SK-N-SH (cell line): ENCODE results near the gene PDZD2. TPM values are rescaled to one million over a fixed set of nuclear protein-coding genes. Genes with fewer than 3 reads are reported as not detected.

ENCODE experiments used
- CTCF ChIA-PET: fragments of 300-600, 350-600 bp; formaldehyde crosslinking; extraction: SDS; loops from one replicate; lab custom pipeline; 2021; lab: Yijun Ruan, JAX
- POLR2A ChIA-PET: fragments of 350-600 bp; sonication (Branson Sonifier 250); formaldehyde crosslinking; extraction: SDS; loops from one replicate; lab custom pipeline; 2020; ENCODE audit warnings: antibody characterized with exemption, inconsistent platforms; lab: Yijun Ruan, JAX
- DNase-seq: peaks from one replicate; pipeline ENCODE4 v3.0.0; 2012
- H2AFZ ChIP-seq: fragments of 200-600 bp; sonication (generic); 2 replicates; pipeline ENCODE4 v1.8.1; 2016; ENCODE audit warnings: antibody characterized with exemption, mild to moderate bottlenecking, low read depth
- H3F3A ChIP-seq: fragments of 200-600 bp; sonication (generic); replicated peaks from 2 replicates; pipeline ENCODE3; 2016; ENCODE audit warnings: antibody characterized with exemption, mild to moderate bottlenecking; ENCODE audit not compliant: insufficient read depth
- H3K27ac ChIP-seq, 2 experiments: fragments of 200-500 bp in 1 of 2; fragments of 200-600 bp in 1 of 2; sonication (Bioruptor generic) in 1 of 2; sonication (generic), shearing (Covaris generic) in 1 of 2; 2 replicates each; pipeline versions ENCODE4 v1.5.1 to v1.6.1; 2014 to 2016; ENCODE audit warnings: low read depth in 2 of 2, inconsistent platforms in 1 of 2, low read length in 1 of 2, mild to moderate bottlenecking in 1 of 2, mixed read lengths in 1 of 2
- H3K27me3 ChIP-seq: fragments of 200-600 bp; sonication (generic), shearing (Covaris generic); 2 replicates; pipeline ENCODE4 v1.6.1; 2016; ENCODE audit warnings: mixed run types; ENCODE audit not compliant: insufficient read depth
- H3K36me3 ChIP-seq, 2 experiments: fragments of 200-500 bp in 1 of 2; fragments of 200-600 bp in 1 of 2; sonication (Bioruptor generic) in 1 of 2; sonication (generic) in 1 of 2; replicated peaks in 1 of 2; 2 replicates each; pipeline versions ENCODE3 to v1.5.1; 2014 to 2016; ENCODE audit warnings: low read length in 1 of 2, mild to moderate bottlenecking in 1 of 2; ENCODE audit not compliant: insufficient read depth in 2 of 2, control insufficient read depth in 1 of 2
- H3K4me1 ChIP-seq, 2 experiments: fragments of 200-500 bp in 1 of 2; fragments of 200-600 bp in 1 of 2; sonication (Bioruptor generic) in 1 of 2; sonication (generic), shearing (Covaris generic) in 1 of 2; 2 replicates each; pipeline versions ENCODE4 v1.5.1 to v1.6.1; 2014 to 2016; ENCODE audit warnings: low read depth in 1 of 2, low read length in 1 of 2, mixed run types in 1 of 2; ENCODE audit not compliant: insufficient read depth in 2 of 2, control insufficient read depth in 1 of 2
- H3K4me2 ChIP-seq: fragments of 200-600 bp; sonication (generic), shearing (Covaris generic); 2 replicates; pipeline ENCODE4 v1.6.1; 2017; ENCODE audit warnings: mixed run types
- H3K4me3 ChIP-seq, 2 experiments: fragments of 200-500 bp in 1 of 2; fragments of 200-600 bp in 1 of 2; sonication (Bioruptor generic) in 1 of 2; sonication (generic), shearing (Covaris generic) in 1 of 2; 2 replicates each; pipeline versions ENCODE4 v1.5.1 to v1.8.1; 2014 to 2016; ENCODE audit warnings: low read depth in 2 of 2, inconsistent platforms in 1 of 2, low read length in 1 of 2, mild to moderate bottlenecking in 1 of 2, mixed read lengths in 1 of 2, moderate library complexity in 1 of 2
- H3K79me2 ChIP-seq: fragments of 200-600 bp; sonication (generic); 2 replicates; pipeline ENCODE4 v1.8.1; 2017; ENCODE audit warnings: mild to moderate bottlenecking; ENCODE audit not compliant: insufficient read depth
- H3K9ac ChIP-seq: fragments of 200-600 bp; sonication (generic); 2 replicates; pipeline ENCODE4 v1.6.1; 2017; ENCODE audit warnings: mixed run types
- H3K9me2 ChIP-seq: fragments of 200-600 bp; sonication (generic); 2 replicates; pipeline ENCODE4 v1.6.1; 2017; ENCODE audit warnings: mixed run types
- H3K9me3 ChIP-seq: fragments of 200-600 bp; sonication (generic); 2 replicates; pipeline ENCODE4 v1.6.1; 2017; ENCODE audit warnings: mixed run types, mild to moderate bottlenecking, moderate library complexity
- H4K20me1 ChIP-seq: fragments of 200-600 bp; sonication (generic); 2 replicates; pipeline ENCODE4 v1.6.1; 2017; ENCODE audit warnings: mild to moderate bottlenecking, mixed run types; ENCODE audit not compliant: insufficient read depth
- FOXJ3 ChIP-seq: sonication (generic); formaldehyde crosslinking; IDR thresholded peaks from 2 replicates; pipeline ENCODE4 v1.5.1; 2020; ENCODE audit warnings: mild to moderate bottlenecking, missing genetic modification reagents
- GABPA ChIP-seq: IDR thresholded peaks from 2 replicates; pipeline ENCODE4 v1.4.0; 2012; ENCODE audit warnings: low read depth, mild to moderate bottlenecking
- GATA2 ChIP-seq: sonication (generic); formaldehyde crosslinking; IDR thresholded peaks from 2 replicates; pipeline ENCODE4 v1.5.0; 2020; ENCODE audit warnings: mild to moderate bottlenecking, missing genetic modification reagents
- JUND ChIP-seq: IDR thresholded peaks from 2 replicates; pipeline ENCODE4 v1.4.0; 2012
- MEF2A ChIP-seq: IDR thresholded peaks from 2 replicates; pipeline ENCODE4 v1.4.0; 2012; ENCODE audit warnings: low read depth, borderline replicate concordance
- NRF1 ChIP-seq: IDR thresholded peaks from 2 replicates; pipeline ENCODE4 v1.6.1; 2012; ENCODE audit warnings: low read depth, mild to moderate bottlenecking, low read length
- POLR2AphosphoS5 ChIP-seq: IDR thresholded peaks from 2 replicates; pipeline ENCODE4 v1.6.1; 2012; ENCODE audit warnings: low read depth, low read length
- RCOR1 ChIP-seq: fragments of 150-350 bp; IDR thresholded peaks from 2 replicates; pipeline ENCODE4 v1.6.1; 2017; ENCODE audit warnings: antibody characterized with exemption, low read length
- TAF1 ChIP-seq: IDR thresholded peaks from 2 replicates; pipeline ENCODE4 v1.6.1; 2012; ENCODE audit warnings: low read depth, mild to moderate bottlenecking, low read length, moderate library complexity, borderline replicate concordance
- TEAD4 ChIP-seq: IDR thresholded peaks from 2 replicates; pipeline ENCODE4 v1.4.0; 2012; ENCODE audit warnings: mild to moderate bottlenecking, borderline replicate concordance; ENCODE audit not compliant: insufficient read depth
- YY1 ChIP-seq: IDR thresholded peaks from 2 replicates; pipeline ENCODE4 v1.4.0; 2012; ENCODE audit warnings: low read depth, mild to moderate bottlenecking
- WGBS: methylation state at CpG from one replicate; pipeline ENCODE4 v1.1.6; 2017; ENCODE audit warnings: low lambda C conversion rate; 5-methylcytosine and 5-hydroxymethylcytosine counted together
- polyA plus RNA-seq, 3 experiments: library from polyadenylated mRNA; depleted of rRNA; stranded (reverse); fragments of >200 nt; gene quantifications; 2 replicates each; pipeline ENCODE4 v1.2.3, GENCODE V29; 2012
- TF ChIP-seq, protein P1 (sequence below): fragments of 200-600 bp; sonication (generic); IDR thresholded peaks from 2 replicates; pipeline ENCODE4 v1.6.1; 2017; ENCODE audit warnings: antibody characterized with exemption, mild to moderate bottlenecking, moderate library complexity
- TF ChIP-seq, protein P2 (sequence below): IDR thresholded peaks from 2 replicates; pipeline ENCODE4 v1.4.0; 2012; ENCODE audit warnings: low read depth, borderline replicate concordance
- TF ChIP-seq, protein P3 (sequence below): IDR thresholded peaks from 2 replicates; pipeline ENCODE4 v1.6.1; 2012; ENCODE audit warnings: mild to moderate bottlenecking, low read depth, low read length, moderate library complexity

PDZD2 gene
- polyA plus RNA-seq, 1 of the 3 experiments (the other 2 are of a cell fraction) = 0.13 TPM

DNA sequence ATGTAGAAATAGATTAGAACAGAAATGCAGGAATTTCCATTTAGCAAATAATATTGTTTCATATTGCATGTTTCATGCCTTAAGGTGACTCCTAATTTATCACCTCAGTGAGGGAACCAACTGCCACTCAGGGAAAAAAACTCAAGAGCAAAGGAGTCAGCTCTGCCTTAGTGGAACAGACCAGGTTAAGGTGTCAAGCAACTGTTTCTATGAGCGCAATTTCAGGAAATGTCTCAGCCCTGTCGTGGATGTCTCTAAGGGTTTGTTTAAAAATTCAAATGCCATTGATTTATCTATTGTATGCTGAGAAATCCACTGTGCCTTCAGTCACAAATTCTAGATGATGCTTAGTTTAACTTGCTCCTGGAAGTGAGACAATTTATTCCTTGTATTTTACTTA lies 34.7 kb upstream of the PDZD2 start:
- H4K20me1 ChIP-seq = no peaks in the 10 kb centered on the region
- no peak overlapping the region for H3K4me2 ChIP-seq
- no peak overlapping the region for H3K27ac ChIP-seq
- no peaks in the 10 kb centered on the region for H3K4me1 ChIP-seq
- no peaks in the 10 kb centered on the region for H3K79me2 ChIP-seq
- no peak overlapping the region for H3K4me3 ChIP-seq
- DNase-seq = no peak
- H3K9me3 ChIP-seq = no peaks in the 10 kb centered on the region
- H3K9ac ChIP-seq = no peak overlapping the region
- 55% methylated on average over 2 of the region's 2 CpGs for WGBS
- H2AFZ ChIP-seq = no peak overlapping the region
- CTCF ChIA-PET = interaction anchor here (0.6 kb wide), 1 partner anchor 893 kb away, joined by 4 read pairs; no protein-coding TSS in a partner anchor
- H3K27me3 ChIP-seq = no peaks in the 10 kb centered on the region; the same call in 1 of the 2 replicates
- H3K36me3 ChIP-seq = no peaks in the 10 kb centered on the region
- TF ChIP-seq, protein P1, sequence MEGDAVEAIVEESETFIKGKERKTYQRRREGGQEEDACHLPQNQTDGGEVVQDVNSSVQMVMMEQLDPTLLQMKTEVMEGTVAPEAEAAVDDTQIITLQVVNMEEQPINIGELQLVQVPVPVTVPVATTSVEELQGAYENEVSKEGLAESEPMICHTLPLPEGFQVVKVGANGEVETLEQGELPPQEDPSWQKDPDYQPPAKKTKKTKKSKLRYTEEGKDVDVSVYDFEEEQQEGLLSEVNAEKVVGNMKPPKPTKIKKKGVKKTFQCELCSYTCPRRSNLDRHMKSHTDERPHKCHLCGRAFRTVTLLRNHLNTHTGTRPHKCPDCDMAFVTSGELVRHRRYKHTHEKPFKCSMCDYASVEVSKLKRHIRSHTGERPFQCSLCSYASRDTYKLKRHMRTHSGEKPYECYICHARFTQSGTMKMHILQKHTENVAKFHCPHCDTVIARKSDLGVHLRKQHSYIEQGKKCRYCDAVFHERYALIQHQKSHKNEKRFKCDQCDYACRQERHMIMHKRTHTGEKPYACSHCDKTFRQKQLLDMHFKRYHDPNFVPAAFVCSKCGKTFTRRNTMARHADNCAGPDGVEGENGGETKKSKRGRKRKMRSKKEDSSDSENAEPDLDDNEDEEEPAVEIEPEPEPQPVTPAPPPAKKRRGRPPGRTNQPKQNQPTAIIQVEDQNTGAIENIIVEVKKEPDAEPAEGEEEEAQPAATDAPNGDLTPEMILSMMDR = no peak
- TF ChIP-seq TAF1 (no peak), NRF1 (no peak)
- TF ChIP-seq, protein P2, sequence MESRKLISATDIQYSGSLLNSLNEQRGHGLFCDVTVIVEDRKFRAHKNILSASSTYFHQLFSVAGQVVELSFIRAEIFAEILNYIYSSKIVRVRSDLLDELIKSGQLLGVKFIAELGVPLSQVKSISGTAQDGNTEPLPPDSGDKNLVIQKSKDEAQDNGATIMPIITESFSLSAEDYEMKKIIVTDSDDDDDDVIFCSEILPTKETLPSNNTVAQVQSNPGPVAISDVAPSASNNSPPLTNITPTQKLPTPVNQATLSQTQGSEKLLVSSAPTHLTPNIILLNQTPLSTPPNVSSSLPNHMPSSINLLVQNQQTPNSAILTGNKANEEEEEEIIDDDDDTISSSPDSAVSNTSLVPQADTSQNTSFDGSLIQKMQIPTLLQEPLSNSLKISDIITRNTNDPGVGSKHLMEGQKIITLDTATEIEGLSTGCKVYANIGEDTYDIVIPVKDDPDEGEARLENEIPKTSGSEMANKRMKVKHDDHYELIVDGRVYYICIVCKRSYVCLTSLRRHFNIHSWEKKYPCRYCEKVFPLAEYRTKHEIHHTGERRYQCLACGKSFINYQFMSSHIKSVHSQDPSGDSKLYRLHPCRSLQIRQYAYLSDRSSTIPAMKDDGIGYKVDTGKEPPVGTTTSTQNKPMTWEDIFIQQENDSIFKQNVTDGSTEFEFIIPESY = no peak
- TF ChIP-seq, all 33 proteins: peak for 0
- POLR2A ChIA-PET = no interaction called here
- Histone ChIP-seq H3K9me2 (no peaks in the 10 kb centered on the region), H3F3A (no peaks in the 10 kb centered on the region)

GRCh38 chr5:31604644-31605043 lies 34.3 kb upstream of the PDZD2 start:
- ChIA-PET POLR2A (no interaction called here), CTCF (interaction anchor here (0.6 kb wide), 1 partner anchor 893 kb away, joined by 4 read pairs; no protein-coding TSS in a partner anchor)
- no peak for DNase-seq
- Histone ChIP-seq H3K27me3 (no peaks in the 10 kb centered on the region; the same call in 1 of the 2 replicates), H3K9me2 (no peaks in the 10 kb centered on the region), H3K27ac (no peak overlapping the region), H3K9ac (no peak overlapping the region), H3K79me2 (no peaks in the 10 kb centered on the region), H3K4me3 (no peak overlapping the region), H3F3A (no peaks in the 10 kb centered on the region), H3K4me2 (no peak overlapping the region), H3K9me3 (no peaks in the 10 kb centered on the region), H3K36me3 (no peaks in the 10 kb centered on the region), H2AFZ (no peak overlapping the region), H3K4me1 (no peaks in the 10 kb centered on the region), H4K20me1 (no peaks in the 10 kb centered on the region)
- TF ChIP-seq, protein P3, sequence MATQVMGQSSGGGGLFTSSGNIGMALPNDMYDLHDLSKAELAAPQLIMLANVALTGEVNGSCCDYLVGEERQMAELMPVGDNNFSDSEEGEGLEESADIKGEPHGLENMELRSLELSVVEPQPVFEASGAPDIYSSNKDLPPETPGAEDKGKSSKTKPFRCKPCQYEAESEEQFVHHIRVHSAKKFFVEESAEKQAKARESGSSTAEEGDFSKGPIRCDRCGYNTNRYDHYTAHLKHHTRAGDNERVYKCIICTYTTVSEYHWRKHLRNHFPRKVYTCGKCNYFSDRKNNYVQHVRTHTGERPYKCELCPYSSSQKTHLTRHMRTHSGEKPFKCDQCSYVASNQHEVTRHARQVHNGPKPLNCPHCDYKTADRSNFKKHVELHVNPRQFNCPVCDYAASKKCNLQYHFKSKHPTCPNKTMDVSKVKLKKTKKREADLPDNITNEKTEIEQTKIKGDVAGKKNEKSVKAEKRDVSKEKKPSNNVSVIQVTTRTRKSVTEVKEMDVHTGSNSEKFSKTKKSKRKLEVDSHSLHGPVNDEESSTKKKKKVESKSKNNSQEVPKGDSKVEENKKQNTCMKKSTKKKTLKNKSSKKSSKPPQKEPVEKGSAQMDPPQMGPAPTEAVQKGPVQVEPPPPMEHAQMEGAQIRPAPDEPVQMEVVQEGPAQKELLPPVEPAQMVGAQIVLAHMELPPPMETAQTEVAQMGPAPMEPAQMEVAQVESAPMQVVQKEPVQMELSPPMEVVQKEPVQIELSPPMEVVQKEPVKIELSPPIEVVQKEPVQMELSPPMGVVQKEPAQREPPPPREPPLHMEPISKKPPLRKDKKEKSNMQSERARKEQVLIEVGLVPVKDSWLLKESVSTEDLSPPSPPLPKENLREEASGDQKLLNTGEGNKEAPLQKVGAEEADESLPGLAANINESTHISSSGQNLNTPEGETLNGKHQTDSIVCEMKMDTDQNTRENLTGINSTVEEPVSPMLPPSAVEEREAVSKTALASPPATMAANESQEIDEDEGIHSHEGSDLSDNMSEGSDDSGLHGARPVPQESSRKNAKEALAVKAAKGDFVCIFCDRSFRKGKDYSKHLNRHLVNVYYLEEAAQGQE = no peak
- no peak for TF ChIP-seq GATA2 (CRISPR knock-in tag)
- TF ChIP-seq RCOR1 = no peak
- no peak for TF ChIP-seq GABPA
- no peak for TF ChIP-seq FOXJ3
- TF ChIP-seq, protein P2 = no peak
- TF ChIP-seq JUND = no peak
- no peak for TF ChIP-seq YY1
- TF ChIP-seq POLR2AphosphoS5 = no peak
- no peak for TF ChIP-seq TEAD4
- no peak for TF ChIP-seq MEF2A
- 43% methylated on average over 2 of the region's 2 CpGs for WGBS
